HG03280 (cell line): ENCODE results near the gene RETREG2.

Source experiments
- ATAC-seq: cut with Tn5 transposase; IDR thresholded peaks from one replicate; pipeline ENCODE4 v1.9.1; 2021; ENCODE audit warnings: mild to moderate bottlenecking, moderate library complexity; ENCODE audit not compliant: unreplicated experiment

RETREG2 gene

GRCh38 chr2:219213026-219213415 is 34.9 kb downstream of the RETREG2 start:
- no peak for ATAC-seq

- ATAC-seq: no peak
These were observed 35.5 kb downstream of the RETREG2 start for GRCh38 chr2:219213486-219214071.

- ATAC-seq: no peak
These were observed 36.1 kb downstream of the RETREG2 start for GRCh38 chr2:219214141-219214540.

- ATAC-seq: no peak
These were observed 36.7 kb downstream of the RETREG2 start for GRCh38 chr2:219214786-219215185.

- ATAC-seq: no peak
These were observed 37.9 kb downstream of the RETREG2 start for GRCh38 chr2:219215871-219216534.

- no peak for ATAC-seq
These were observed 38.5 kb downstream of the RETREG2 start for GRCh38 chr2:219216535-219216915.

GRCh38 chr2:219218217-219218731 is 40.2 kb downstream of the RETREG2 start:
- ATAC-seq: peak; percentile 15

- peak; percentile 83 for ATAC-seq
These were observed 40.9 kb downstream of the RETREG2 start, which contains the start of gene ABCB6 for GRCh38 chr2:219218732-219219701. TSS of gene ABCB6 (minus strand) at chr2:219218958. CDS start at chr2:219218673, 285 bp downstream.

- ATAC-seq: no peak
These were observed 41.9 kb downstream of the RETREG2 start for GRCh38 chr2:219219784-219220532.

- ATAC-seq: no peak
These were observed 42.8 kb downstream of the RETREG2 start for GRCh38 chr2:219220652-219221402.

- no peak for ATAC-seq
These were observed 44.0 kb downstream of the RETREG2 start for GRCh38 chr2:219221957-219222518.

GRCh38 chr2:219223831-219224610 is 45.9 kb downstream of the RETREG2 start:
- no peak for ATAC-seq

GRCh38 chr2:219225350-219225749 is 47.3 kb downstream of the RETREG2 start:
- ATAC-seq: no peak

GRCh38 chr2:219228041-219228910 is 50.2 kb downstream of the RETREG2 start:
- no peak for ATAC-seq

- ATAC-seq: no peak
These were observed 50.8 kb downstream of the RETREG2 start for GRCh38 chr2:219228911-219229304.

GRCh38 chr2:219229305-219230058 is 51.4 kb downstream of the RETREG2 start, which contains the start of the genes ANKZF1 and ATG9A:
TSS of gene ANKZF1 (plus strand) at chr2:219229806. CDS start at chr2:219230258, 452 bp downstream.
TSS of gene ATG9A (minus strand) at chr2:219229636. CDS start at chr2:219228024, 1,612 bp downstream.
- peak; percentile 96 for ATAC-seq

GRCh38 chr2:219230059-219230540 is 52.0 kb downstream of the RETREG2 start:
- ATAC-seq: no peak
